Tibial artery (tissue), 4 donors: Measurements from ENCODE around the gene PLXNA2.

Experiments
- DNase-seq, 2 donors: peaks; one replicate each; pipeline ENCODE4 v3.0.0-alpha.2; 2019
- H3K27ac ChIP-seq, 2 donors: fragments of 200-600 bp; sonication (generic) in 1 of 2; 1 replicate in 1 of 2; 2 replicates in 1 of 2; pipeline ENCODE4 v1.5.1; 2018 to 2019; ENCODE audit warnings: mild to moderate bottlenecking in 1 of 2
- H3K27me3 ChIP-seq, 2 donors: fragments of 200-600 bp; sonication (generic) in 1 of 2; one replicate each; pipeline versions ENCODE4 v1.5.1 to v1.6.0; 2016 to 2019
- H3K36me3 ChIP-seq, 3 donors: fragments of 200-600 bp; sonication (generic) in 2 of 3; one replicate each; pipeline ENCODE4 v1.5.1; 2016 to 2019; ENCODE audit warnings: mild to moderate bottlenecking in 2 of 3
- H3K4me1 ChIP-seq, 4 donors: fragments of 200-600 bp; sonication (generic) in 2 of 4; 1 replicate in 3 of 4; 2 replicates in 1 of 4; pipeline ENCODE4 v1.5.1; 2016 to 2019
- H3K4me3 ChIP-seq, 2 donors: fragments of 200-600 bp; sonication (generic) in 1 of 2; 1 replicate in 1 of 2; 2 replicates in 1 of 2; pipeline ENCODE4 v1.5.1; 2018 to 2019; ENCODE audit warnings: mild to moderate bottlenecking in 2 of 2
- H3K9me3 ChIP-seq, 3 donors: fragments of 200-600 bp; sonication (generic) in 1 of 3; one replicate each; pipeline ENCODE4 v1.5.1; 2016 to 2019
- intact Hi-C: fragments of 100-400 bp; cut with DNase I; formaldehyde crosslinking; loops from one replicate; pipeline ENCODE4 v1.15.0; 2023; ENCODE audit warnings: low total_unique reads
- TF ChIP-seq, protein P1 (sequence below), 2 experiments: fragments of 200-600 bp in 1 of 2; fragments of 450-650 bp in 1 of 2; IDR thresholded peaks; one replicate each; pipeline ENCODE4 v1.5.1; 2017 to 2019; ENCODE audit warnings: antibody characterized with exemption in 2 of 2, mild to moderate bottlenecking in 1 of 2, moderate library complexity in 1 of 2

The PLXNA2 gene

DNA sequence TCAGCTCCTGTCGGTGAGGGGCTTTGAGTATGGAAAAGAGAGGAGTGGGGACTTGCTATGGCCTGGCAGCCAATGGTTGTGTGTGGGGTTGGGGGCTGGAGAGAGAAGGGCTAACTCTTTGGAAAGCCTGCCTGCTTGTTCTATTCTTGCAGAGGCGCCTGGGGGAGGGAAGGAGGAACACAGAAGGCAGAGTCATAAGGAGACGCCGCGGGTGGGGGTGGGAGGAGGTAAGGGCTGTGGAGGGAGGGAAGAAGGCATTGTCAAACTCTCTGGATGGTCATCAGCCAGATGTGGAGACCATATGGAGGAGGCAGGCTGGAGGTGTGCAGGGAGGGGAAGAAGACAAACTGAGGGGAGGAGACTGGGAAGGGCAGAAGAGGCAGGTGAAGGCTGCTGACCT, 70.0 kb downstream of the PLXNA2 start:
- Histone ChIP-seq H3K27me3 (no peaks in the 10 kb centered on the region), H3K4me1 (peaks cover 0 to 33% (median 19%) of the 10 kb centered on the region in 4 donors), H3K4me3 (no peak overlapping the region), H3K27ac (no peak overlapping the region), H3K36me3 (no peaks in the 10 kb centered on the region), H3K9me3 (no peaks in the 10 kb centered on the region)
- TF ChIP-seq, protein P1, sequence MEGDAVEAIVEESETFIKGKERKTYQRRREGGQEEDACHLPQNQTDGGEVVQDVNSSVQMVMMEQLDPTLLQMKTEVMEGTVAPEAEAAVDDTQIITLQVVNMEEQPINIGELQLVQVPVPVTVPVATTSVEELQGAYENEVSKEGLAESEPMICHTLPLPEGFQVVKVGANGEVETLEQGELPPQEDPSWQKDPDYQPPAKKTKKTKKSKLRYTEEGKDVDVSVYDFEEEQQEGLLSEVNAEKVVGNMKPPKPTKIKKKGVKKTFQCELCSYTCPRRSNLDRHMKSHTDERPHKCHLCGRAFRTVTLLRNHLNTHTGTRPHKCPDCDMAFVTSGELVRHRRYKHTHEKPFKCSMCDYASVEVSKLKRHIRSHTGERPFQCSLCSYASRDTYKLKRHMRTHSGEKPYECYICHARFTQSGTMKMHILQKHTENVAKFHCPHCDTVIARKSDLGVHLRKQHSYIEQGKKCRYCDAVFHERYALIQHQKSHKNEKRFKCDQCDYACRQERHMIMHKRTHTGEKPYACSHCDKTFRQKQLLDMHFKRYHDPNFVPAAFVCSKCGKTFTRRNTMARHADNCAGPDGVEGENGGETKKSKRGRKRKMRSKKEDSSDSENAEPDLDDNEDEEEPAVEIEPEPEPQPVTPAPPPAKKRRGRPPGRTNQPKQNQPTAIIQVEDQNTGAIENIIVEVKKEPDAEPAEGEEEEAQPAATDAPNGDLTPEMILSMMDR (IDR thresholded peaks at IDR 0.05) = no peak
- intact Hi-C loops = no loop called here
- no peak for DNase-seq

- Histone ChIP-seq H3K36me3 (no peaks in the 10 kb centered on the region), H3K4me3 (no peak overlapping the region), H3K9me3 (no peaks in the 10 kb centered on the region), H3K4me1 (peaks cover 0 to 28% (median 15%) of the 10 kb centered on the region in 4 donors), H3K27ac (no peak overlapping the region), H3K27me3 (no peaks in the 10 kb centered on the region)
- TF ChIP-seq, protein P1 (IDR thresholded peaks at IDR 0.05) = no peak
- no peak for DNase-seq
- intact Hi-C loops = no loop called here
These were observed 70.4 kb downstream of the PLXNA2 start for GRCh38 chr1:208173749-208174148.

GRCh38 chr1:208172423-208173145, 71.6 kb downstream of the PLXNA2 start:
- Histone ChIP-seq H3K4me3 (no peak overlapping the region), H3K4me1 (peaks cover 0 to 17% (median 7%) of the 10 kb centered on the region in 4 donors), H3K27ac (no peak overlapping the region), H3K9me3 (no peaks in the 10 kb centered on the region), H3K27me3 (no peaks in the 10 kb centered on the region), H3K36me3 (no peaks in the 10 kb centered on the region)
- intact Hi-C loops = no loop called here
- TF ChIP-seq, protein P1 (IDR thresholded peaks at IDR 0.05) = no peak
- DNase-seq = no peak

- H3K27me3 ChIP-seq = no peaks in the 10 kb centered on the region
- no peak for DNase-seq
- no peak overlapping the region for H3K4me3 ChIP-seq
- peaks cover 0 to 16% (median 7%) of the 10 kb centered on the region in 4 donors for H3K4me1 ChIP-seq
- H3K36me3 ChIP-seq = no peaks in the 10 kb centered on the region
- TF ChIP-seq, protein P1 (IDR thresholded peaks at IDR 0.05) = no peak
- intact Hi-C loops = no loop called here
- no peak overlapping the region for H3K27ac ChIP-seq
- no peaks in the 10 kb centered on the region for H3K9me3 ChIP-seq
These were observed 72.4 kb downstream of the PLXNA2 start for GRCh38 chr1:208171616-208172422.

DNA sequence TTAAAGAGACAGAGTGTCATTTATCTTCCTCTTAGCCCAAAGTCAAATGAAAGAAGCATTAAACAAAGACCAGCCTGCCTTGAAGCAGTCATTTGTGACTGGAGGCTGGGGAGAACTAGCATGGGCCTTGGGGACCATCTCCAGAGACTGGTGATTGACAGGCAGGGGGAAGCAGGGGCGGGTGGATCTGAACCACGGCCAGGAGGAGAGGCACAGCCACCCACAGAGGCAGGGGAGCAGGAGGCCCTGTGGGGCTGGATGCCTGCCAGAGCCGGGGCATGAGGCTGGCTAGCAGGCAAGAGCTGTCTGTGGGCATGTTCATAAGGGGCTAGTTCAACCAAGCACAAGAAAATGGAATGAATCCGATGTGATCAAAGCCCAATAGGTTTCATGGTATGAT, 73.9 kb downstream of the PLXNA2 start:
- intact Hi-C loops = no loop called here
- H3K36me3 ChIP-seq = no peaks in the 10 kb centered on the region
- no peak overlapping the region for H3K4me3 ChIP-seq
- peaks cover 0 to 16% (median 7%) of the 10 kb centered on the region in 4 donors for H3K4me1 ChIP-seq
- peak in 1 of 2 donors; percentile 66 for DNase-seq
- H3K27me3 ChIP-seq = no peaks in the 10 kb centered on the region
- TF ChIP-seq, protein P1 (IDR thresholded peaks at IDR 0.05) = no peak
- no peak overlapping the region for H3K27ac ChIP-seq
- no peaks in the 10 kb centered on the region for H3K9me3 ChIP-seq
